B cell (primary cell): ENCODE results near the gene SLC16A2. TPM values are rescaled to one million over a fixed set of nuclear protein-coding genes. Genes with fewer than 3 reads are reported as not detected.

Experiments
- ATAC-seq: fragments of 200-7000 bp; cut with Tn5 transposase; one replicate; pipeline ENCODE4 v1.10.0; 2021; ENCODE audit warnings: low read depth, mild to moderate bottlenecking, moderate number of reproducible peaks, moderate library complexity
- CTCF ChIA-PET: fragments of 350-600 bp; sonication (Branson Sonifier 250); formaldehyde crosslinking; loops from one replicate; lab custom pipeline; 2021; ENCODE audit warnings: antibody characterized with exemption, inconsistent platforms; lab: Charles Lee
- POLR2A ChIA-PET: fragments of 350-600 bp; sonication (Branson Sonifier 250); formaldehyde crosslinking; loops from one replicate; lab custom pipeline; 2021; ENCODE audit warnings: antibody characterized with exemption; lab: Charles Lee
- DNase-seq: peaks from one replicate; pipeline ENCODE4 v3.0.0; 2013
- H2AFZ ChIP-seq: 2 replicates; pipeline ENCODE4 v1.6.1; 2012; ENCODE audit warnings: mild to moderate bottlenecking, low read depth, low read length; ENCODE audit not compliant: insufficient read depth, poor library complexity, severe bottlenecking
- H3K27ac ChIP-seq, 2 donors: 1 replicate in 1 of 2; 2 replicates in 1 of 2; pipeline ENCODE4 v1.5.1; 2012 to 2013; ENCODE audit warnings: low read length in 2 of 2, mild to moderate bottlenecking in 2 of 2, moderate library complexity in 1 of 2
- H3K27me3 ChIP-seq, 4 experiments: fragments of 200-600 bp in 1 of 4; sonication (generic) in 1 of 4; replicated peaks in 1 of 4; 1 replicate in 2 of 4; 2 replicates in 2 of 4; pipeline versions ENCODE4 v1.6.1 to v1.7.0; 2013 to 2016; ENCODE audit warnings: low read length in 3 of 4, mild to moderate bottlenecking in 2 of 4, mixed read lengths in 1 of 4, moderate library complexity in 1 of 4; ENCODE audit not compliant: insufficient read depth in 4 of 4, control insufficient read depth in 3 of 4; ENCODE audit errors: control extremely low read depth in 1 of 4
- H3K36me3 ChIP-seq, 2 experiments: replicated peaks in 1 of 2; 1 replicate in 1 of 2; 2 replicates in 1 of 2; pipeline versions ENCODE4 v1.6.1 to v1.7.1; 2013; ENCODE audit warnings: low read length in 1 of 2; ENCODE audit not compliant: insufficient read depth in 2 of 2, control insufficient read depth in 1 of 2; ENCODE audit errors: control extremely low read depth in 1 of 2, extremely low read depth in 1 of 2
- H3K4me1 ChIP-seq, 2 donors: fragments of 200-600 bp in 1 of 2; sonication (generic) in 1 of 2; 1 replicate in 1 of 2; 2 replicates in 1 of 2; pipeline versions ENCODE4 v1.5.1 to v1.6.1; 2013 to 2017; ENCODE audit warnings: low read length in 2 of 2; ENCODE audit not compliant: control insufficient read depth in 2 of 2, insufficient read depth in 2 of 2
- H3K4me2 ChIP-seq: replicated peaks from 2 replicates; pipeline ENCODE3; 2012; ENCODE audit warnings: mild to moderate bottlenecking, low read depth, low read length; ENCODE audit not compliant: poor library complexity, severe bottlenecking
- H3K4me3 ChIP-seq, 5 experiments: fragments of 200-600 bp in 1 of 5; sonication (generic) in 1 of 5; 1 replicate in 3 of 5; 2 replicates in 2 of 5; pipeline versions ENCODE4 v1.5.1 to v1.7.0; 2011 to 2016; ENCODE audit warnings: low read length in 4 of 5, mild to moderate bottlenecking in 4 of 5, low read depth in 2 of 5, control low read depth in 1 of 5, moderate library complexity in 1 of 5; ENCODE audit not compliant: insufficient read depth in 1 of 5; ENCODE audit errors: control extremely low read depth in 1 of 5, extremely low read depth in 1 of 5
- H3K79me2 ChIP-seq: fragments of 200-600 bp; sonication (generic); one replicate; pipeline ENCODE4 v1.6.0; 2016; ENCODE audit warnings: low read length; ENCODE audit not compliant: control insufficient read depth, insufficient read depth
- H3K9ac ChIP-seq: fragments of 200-600 bp; sonication (generic); 2 replicates; pipeline ENCODE4 v1.6.1; 2017; ENCODE audit warnings: mild to moderate bottlenecking, low read length, moderate library complexity
- H3K9me3 ChIP-seq, 3 donors: one replicate each; pipeline versions ENCODE4 v1.6.1 to v1.7.1; 2013; ENCODE audit warnings: low read length in 2 of 3; ENCODE audit not compliant: control insufficient read depth in 2 of 3, insufficient read depth in 1 of 3; ENCODE audit errors: control extremely low read depth in 1 of 3
- H4K20me1 ChIP-seq: 2 replicates; pipeline ENCODE4 v1.6.0; 2012; ENCODE audit warnings: mild to moderate bottlenecking, low read length; ENCODE audit not compliant: insufficient read depth, control insufficient read depth, poor library complexity, severe bottlenecking
- H3K27ac Mint-ChIP-seq: one replicate; pipeline ENCODE4 v1.8.0; 2021; ENCODE audit warnings: mixed read lengths
- H3K27me3 Mint-ChIP-seq: one replicate; pipeline ENCODE4 v1.8.0; 2021; ENCODE audit warnings: mixed read lengths
- H3K4me1 Mint-ChIP-seq: one replicate; pipeline ENCODE4 v1.8.0; 2021; ENCODE audit warnings: mixed read lengths
- H3K4me3 Mint-ChIP-seq: one replicate; pipeline ENCODE4 v1.8.0; 2021; ENCODE audit warnings: mixed read lengths
- H3K9me3 Mint-ChIP-seq: one replicate; pipeline ENCODE4 v1.8.0; 2022; ENCODE audit warnings: mixed read lengths; ENCODE audit not compliant: insufficient read depth
- CTCF ChIP-seq: fragments of 200-600 bp; IDR thresholded peaks from one replicate; pipeline ENCODE4 v1.8.0; 2022; ENCODE audit warnings: antibody characterized with exemption, mild to moderate bottlenecking
- EZH2 ChIP-seq: IDR thresholded peaks from 2 replicates; pipeline ENCODE4 v1.6.1; 2012; ENCODE audit warnings: borderline replicate concordance, low read depth, mild to moderate bottlenecking, moderate library complexity, low read length; ENCODE audit not compliant: insufficient read depth, poor library complexity, severe bottlenecking
- WGBS: methylation state at CpG from one replicate; pipeline ENCODE4 v1.1.5; 2013; ENCODE audit warnings: missing lambda C conversion rate; ENCODE audit not compliant: insufficient coverage; 5-methylcytosine and 5-hydroxymethylcytosine counted together
- intact Hi-C: fragments of 100-400 bp; cut with micrococcal nuclease; formaldehyde crosslinking; loops from one replicate; pipeline ENCODE4 v1.10.0; 2022
- polyA plus RNA-seq: library from polyadenylated mRNA; depleted of rRNA; stranded (reverse); fragments of >200 nt; gene quantifications from 2 replicates; pipeline ENCODE4 v1.2.3, GENCODE V29; 2012
- total RNA-seq, 2 donors: library from RNA; stranded (reverse); fragments of 120-200 nt in 1 of 2; gene quantifications; 1 replicate in 1 of 2; 2 replicates in 1 of 2; pipeline versions ENCODE4 v1.2.3 to v1.2.4, GENCODE V29; 2013 to 2022

SLC16A2 gene
- total and polyA plus RNA-seq, 2 donors (not counting 1 experiment from before 2014, with no cell fraction given): not detected

- no peaks in the 10 kb centered on the region for H3K27me3 Mint-ChIP-seq
- Histone ChIP-seq H3K36me3 (no peaks in the 10 kb centered on the region), H3K4me1 (no peaks in the 10 kb centered on the region), H3K4me3 (no peak overlapping the region), H3K27ac (no peak overlapping the region), H3K79me2 (no peaks in the 10 kb centered on the region), H2AFZ (no peak overlapping the region), H4K20me1 (no peaks in the 10 kb centered on the region), H3K4me2 (no peak overlapping the region), H3K9ac (no peak overlapping the region), H3K27me3 (no peaks in the 10 kb centered on the region), H3K9me3 (no peaks in the 10 kb centered on the region)
- intact Hi-C loops: no loop called here
- CTCF ChIA-PET: interaction anchor here (0.6 kb wide), 1 partner anchor 35 kb away, joined by 3 read pairs; no protein-coding TSS in a partner anchor
- H3K4me3 Mint-ChIP-seq: no peak overlapping the region
- no CpG with 5 or more reads among the region's 3 CpGs for WGBS
- DNase-seq (no peak), ATAC-seq (no peak)
- H3K9me3 Mint-ChIP-seq: no peaks in the 10 kb centered on the region
- H3K4me1 Mint-ChIP-seq: no peaks in the 10 kb centered on the region
- TF ChIP-seq CTCF (no peak), EZH2 (no peak)
- POLR2A ChIA-PET: no interaction called here
- no peak overlapping the region for H3K27ac Mint-ChIP-seq
These were observed 156.8 kb downstream of the SLC16A2 start for GRCh38 chrX:74578137-74578536.

GRCh38 chrX:74579597-74580198 lies 158.4 kb downstream of the SLC16A2 start:
- POLR2A ChIA-PET: interaction anchor here (0.6 kb wide), 1 partner anchor 19 kb away, joined by 7 read pairs; no protein-coding TSS in a partner anchor
- no peaks in the 10 kb centered on the region for H4K20me1 ChIP-seq
- no peaks in the 10 kb centered on the region for H3K4me1 ChIP-seq
- CTCF ChIA-PET: no interaction called here
- no peaks in the 10 kb centered on the region for H3K27me3 ChIP-seq
- Mint-ChIP-seq H3K9me3 (no peaks in the 10 kb centered on the region), H3K27ac (no peak overlapping the region), H3K4me3 (no peak overlapping the region), H3K27me3 (no peaks in the 10 kb centered on the region), H3K4me1 (no peaks in the 10 kb centered on the region)
- H2AFZ ChIP-seq: no peak overlapping the region
- H3K27ac ChIP-seq: no peak overlapping the region
- H3K4me2 ChIP-seq: no peak overlapping the region
- DNase-seq (no peak), ATAC-seq (no peak)
- no peaks in the 10 kb centered on the region for H3K79me2 ChIP-seq
- H3K36me3 ChIP-seq: no peaks in the 10 kb centered on the region
- H3K9me3 ChIP-seq: no peaks in the 10 kb centered on the region
- intact Hi-C loops: no loop called here
- H3K9ac ChIP-seq: no peak overlapping the region
- no peak overlapping the region for H3K4me3 ChIP-seq
- WGBS: 100% methylated on average over 1 of the region's 3 CpGs
- no peak for TF ChIP-seq CTCF
- no peak for TF ChIP-seq EZH2
